ENCODE data around the gene GINS3.

GRCh38 chr16:58392215-58393137, at the start of gene GINS3:
- TF ChIP-seq POLR2A (IDR thresholded peaks at IDR 0.05) (peak in 1 of 2 donors; percentile 28), CTCF (IDR thresholded peaks at IDR 0.05) (no peak)

Measured in adrenal gland (tissue), 5 donors.